NB4 (cell line): ENCODE data around the gene SRPRA.
"Not testable (repeated sequence)": the region's sequence is repeated elsewhere in the genome, so short reads cannot be mapped to it uniquely, and the experiment has no call there.

Source experiments
- DNase-seq: peaks from one replicate; pipeline ENCODE4 v3.0.0; 2010; ENCODE audit warnings: low read depth
- H3K4me3 ChIP-seq: one replicate; pipeline ENCODE4 v1.5.1; 2011; ENCODE audit warnings: mild to moderate bottlenecking, low read depth, low read length, moderate library complexity
- CTCF ChIP-seq: IDR thresholded peaks from one replicate; pipeline ENCODE4 v1.5.1; 2012; ENCODE audit warnings: low read depth, low read length
- MYC ChIP-seq: IDR thresholded peaks from 2 replicates; pipeline ENCODE4 v1.6.1; 2011; ENCODE audit warnings: low read depth, low read length
- POLR2A ChIP-seq: IDR thresholded peaks from 2 replicates; pipeline ENCODE4 v1.6.1; 2011; ENCODE audit warnings: mild to moderate bottlenecking; ENCODE audit not compliant: insufficient read length; ENCODE audit errors: extremely low read depth
- TF ChIP-seq, protein P1 (sequence below): IDR thresholded peaks from 2 replicates; pipeline ENCODE4 v1.6.1; 2011; ENCODE audit warnings: low read depth, low read length

The SRPRA gene

DNA sequence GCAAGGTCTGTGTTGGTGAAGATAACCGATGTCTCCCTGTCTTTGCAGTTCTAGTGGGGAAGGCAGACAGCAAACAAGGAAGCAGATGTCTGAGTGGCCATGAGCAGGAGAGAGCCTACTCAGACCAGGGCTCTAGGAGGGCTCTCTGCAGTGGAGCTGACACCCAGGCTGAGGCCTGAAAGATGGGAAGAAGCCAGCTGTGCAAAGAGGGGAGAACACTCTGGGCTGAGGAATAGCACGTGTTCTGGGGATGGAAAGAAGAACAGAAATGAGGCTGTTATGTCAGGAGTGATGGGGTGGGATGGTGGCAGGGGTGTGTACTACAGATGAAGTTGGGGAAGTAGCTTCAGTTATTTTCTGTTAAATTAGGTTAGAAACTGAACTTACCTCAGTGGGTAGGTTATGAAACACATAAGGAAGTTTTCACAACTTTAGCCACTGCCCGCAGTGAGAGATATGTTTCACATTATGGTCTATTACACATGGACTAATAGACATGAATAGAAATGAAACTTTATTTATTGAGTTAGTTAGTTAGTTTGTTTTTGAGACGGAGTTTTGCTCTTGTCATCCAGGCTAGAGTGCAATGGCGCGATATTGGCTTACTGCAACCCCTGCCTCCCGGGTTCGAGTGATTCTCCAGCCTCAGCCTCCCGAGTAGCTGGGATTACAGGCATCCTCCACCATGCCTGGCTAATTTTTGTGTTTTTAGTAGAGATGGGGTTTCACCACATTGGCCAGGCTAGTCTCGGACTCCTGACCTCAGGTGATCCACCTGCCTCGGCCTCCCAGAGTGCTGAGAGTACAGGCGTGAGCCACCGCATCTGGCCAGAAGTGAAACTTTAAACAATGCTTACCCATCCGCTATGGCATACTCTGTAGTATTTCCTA, 43.0 kb upstream of the SRPRA start:
- H3K4me3 ChIP-seq = peak overlapping the region; percentile 16
- DNase-seq = peak; percentile 97
- TF ChIP-seq, protein P1, sequence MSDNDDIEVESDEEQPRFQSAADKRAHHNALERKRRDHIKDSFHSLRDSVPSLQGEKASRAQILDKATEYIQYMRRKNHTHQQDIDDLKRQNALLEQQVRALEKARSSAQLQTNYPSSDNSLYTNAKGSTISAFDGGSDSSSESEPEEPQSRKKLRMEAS = peak; percentile 99
- TF ChIP-seq CTCF (no peak), MYC (peak; percentile 97), POLR2A (no peak)

DNA sequence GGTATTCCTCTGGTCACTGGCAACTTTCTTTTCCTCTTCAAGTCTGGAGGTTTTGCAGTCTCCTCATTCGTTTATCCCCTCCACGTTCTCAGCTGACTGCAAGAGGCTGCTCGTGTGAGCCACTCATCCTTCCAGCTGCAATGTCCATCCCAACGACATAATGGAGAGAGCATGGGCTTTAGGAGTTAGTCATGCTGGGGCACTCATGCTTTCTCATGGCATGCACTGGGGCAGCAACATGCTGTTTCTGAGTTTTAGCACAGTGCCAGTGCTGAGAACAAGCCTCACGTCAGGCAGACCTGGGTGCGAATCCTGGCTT, 42.3 kb upstream of the SRPRA start:
- no peak overlapping the region for H3K4me3 ChIP-seq
- no peak for TF ChIP-seq MYC
- TF ChIP-seq, protein P1 = no peak
- TF ChIP-seq CTCF = no peak
- TF ChIP-seq POLR2A = no peak
- DNase-seq = peak; percentile 50

GRCh38 chr11:126310200-126310991, 41.7 kb upstream of the SRPRA start:
- peak; percentile 94 for DNase-seq
- TF ChIP-seq MYC (no peak; the same call in 1 of the 2 replicates), CTCF (peak; percentile 97), POLR2A (no peak)
- H3K4me3 ChIP-seq = no peak overlapping the region

DNA sequence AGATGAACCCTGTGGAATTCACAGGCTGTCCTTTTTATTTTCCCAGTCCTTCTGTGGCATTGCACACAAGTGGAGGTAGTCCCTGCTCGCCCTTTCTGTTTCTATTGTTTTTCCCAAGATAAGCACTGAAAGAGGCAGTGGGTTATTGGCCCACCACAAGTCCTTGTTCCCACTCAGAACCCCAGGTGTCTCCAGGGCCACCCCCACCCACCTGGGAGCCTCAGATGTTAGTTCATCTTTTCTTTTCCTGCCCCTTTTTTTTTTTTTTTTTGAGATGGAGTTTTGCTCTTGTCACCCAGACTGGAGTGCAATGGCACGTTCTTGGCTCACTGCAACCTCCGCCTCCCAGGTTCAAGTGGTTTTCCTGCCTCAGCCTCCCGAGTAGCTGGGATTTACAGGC, 40.1 kb upstream of the SRPRA start:
- not testable (repeated sequence) for DNase-seq

GRCh38 chr11:126308271-126308671, 39.6 kb upstream of the SRPRA start:
- no peak for TF ChIP-seq MYC
- TF ChIP-seq, protein P1 = no peak
- no peak for TF ChIP-seq POLR2A
- no peak for TF ChIP-seq CTCF
- peak overlapping the region; percentile 8 for H3K4me3 ChIP-seq
- no peak for DNase-seq

More for the DNA sequence above, 40.1 kb upstream of the SRPRA start:
- H3K4me3 ChIP-seq = not testable (repeated sequence)

DNA sequence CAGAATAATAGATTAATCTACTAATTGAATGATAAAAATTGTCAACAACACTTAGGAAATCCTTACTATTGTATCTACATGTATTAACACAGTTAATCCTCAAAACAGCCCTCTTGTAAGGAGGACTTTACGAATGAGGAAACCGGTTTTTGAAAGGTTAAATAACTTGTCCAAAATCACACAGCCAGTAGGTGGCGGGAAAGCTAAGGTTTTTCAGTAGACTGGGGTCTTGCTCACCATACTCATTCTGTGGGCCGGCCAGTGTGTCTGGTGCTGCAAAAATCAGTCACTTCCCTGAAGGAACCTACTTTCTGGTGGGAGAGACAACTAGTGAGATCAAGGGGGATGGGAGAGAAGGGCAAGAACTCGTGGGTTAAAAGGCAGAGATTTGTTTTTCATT, 39.0 kb upstream of the SRPRA start:
- DNase-seq = peak; percentile 90
- TF ChIP-seq MYC (peak; percentile 26; the same call in 1 of the 2 replicates), POLR2A (no peak), CTCF (peak; percentile 60)
- TF ChIP-seq, protein P1 = no peak
- peak overlapping the region; percentile 8 for H3K4me3 ChIP-seq
